ENCODE data around the gene TSHB.

DNA sequence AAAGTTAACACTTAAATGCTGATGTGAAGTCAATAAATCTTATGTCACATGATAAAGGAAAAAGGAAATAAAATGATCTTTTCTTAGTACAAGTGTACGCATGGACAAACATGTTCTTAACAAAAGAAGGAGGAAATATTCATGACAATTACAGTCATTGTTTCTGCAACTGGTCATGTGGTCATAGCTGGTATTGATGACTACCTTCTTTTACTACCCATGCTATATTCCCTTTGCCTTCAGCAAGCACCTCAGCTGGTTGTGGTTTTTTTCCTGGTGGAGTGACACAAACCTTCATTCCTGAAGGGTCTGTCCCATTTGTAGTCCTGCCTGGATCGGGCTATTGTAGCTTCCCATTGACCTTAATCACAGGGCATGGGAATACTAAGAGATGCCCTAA is 23.4 kb upstream of the TSHB start:
- TF ChIP-seq, protein P1, sequence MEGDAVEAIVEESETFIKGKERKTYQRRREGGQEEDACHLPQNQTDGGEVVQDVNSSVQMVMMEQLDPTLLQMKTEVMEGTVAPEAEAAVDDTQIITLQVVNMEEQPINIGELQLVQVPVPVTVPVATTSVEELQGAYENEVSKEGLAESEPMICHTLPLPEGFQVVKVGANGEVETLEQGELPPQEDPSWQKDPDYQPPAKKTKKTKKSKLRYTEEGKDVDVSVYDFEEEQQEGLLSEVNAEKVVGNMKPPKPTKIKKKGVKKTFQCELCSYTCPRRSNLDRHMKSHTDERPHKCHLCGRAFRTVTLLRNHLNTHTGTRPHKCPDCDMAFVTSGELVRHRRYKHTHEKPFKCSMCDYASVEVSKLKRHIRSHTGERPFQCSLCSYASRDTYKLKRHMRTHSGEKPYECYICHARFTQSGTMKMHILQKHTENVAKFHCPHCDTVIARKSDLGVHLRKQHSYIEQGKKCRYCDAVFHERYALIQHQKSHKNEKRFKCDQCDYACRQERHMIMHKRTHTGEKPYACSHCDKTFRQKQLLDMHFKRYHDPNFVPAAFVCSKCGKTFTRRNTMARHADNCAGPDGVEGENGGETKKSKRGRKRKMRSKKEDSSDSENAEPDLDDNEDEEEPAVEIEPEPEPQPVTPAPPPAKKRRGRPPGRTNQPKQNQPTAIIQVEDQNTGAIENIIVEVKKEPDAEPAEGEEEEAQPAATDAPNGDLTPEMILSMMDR (IDR thresholded peaks at IDR 0.05) = no peak
- no peak for TF ChIP-seq ZFX (IDR thresholded peaks at IDR 0.05; ENCODE audit: borderline replicate concordance)

All from 22Rv1 (cell line).